ENCODE data around the gene ZNF668. TPM values are rescaled to one million over a fixed set of nuclear protein-coding genes. Genes with fewer than 3 reads are reported as not detected.

ZNF668 gene
- total and polyA plus RNA-seq, 2 of the 4 experiments (the other 2 are of a cell fraction) = 4.5 to 11.6 TPM

GRCh38 chr16:31084584-31085302, 10.7 kb upstream of the ZNF668 start (continued):
- TF ChIP-seq MXI1 (IDR thresholded peaks at IDR 0.05; ENCODE audit: borderline replicate concordance, low read depth, low read length) = no peak
- no peak for TF ChIP-seq FOS (IDR thresholded peaks at IDR 0.05; ENCODE audit: low read depth, low read length)
- no peak for TF ChIP-seq MAFK (IDR thresholded peaks at IDR 0.05; ENCODE audit: low read depth, low read length)
- TF ChIP-seq CHD1 (IDR thresholded peaks at IDR 0.05; ENCODE audit: low read depth, low read length) = no peak
- no peak for TF ChIP-seq NFE2L2 (IDR thresholded peaks at IDR 0.05; ENCODE audit: low read depth, low read length)
- TF ChIP-seq RAD21 (IDR thresholded peaks at IDR 0.05; ENCODE audit: low read length) = no peak
- TF ChIP-seq BHLHE40 (IDR thresholded peaks at IDR 0.05; ENCODE audit: low read depth, low read length) = no peak
- no peak for TF ChIP-seq SMC3 (IDR thresholded peaks at IDR 0.05; ENCODE audit: low read depth, low read length)

Measured in IMR-90 (cell line).